Skin epidermis (tissue), 12 donors: ENCODE data around the gene GLRX2.
"Not testable (repeated sequence)": the region's sequence is repeated elsewhere in the genome, so short reads cannot be mapped to it uniquely, and the experiment has no call there.

ENCODE experiments used
- H3K27ac ChIP-seq, 21 experiments: fragments of 200-600 bp; sonication (generic) in 11 of 21; one replicate each; pipeline ENCODE4 v1.5.0; 2020; ENCODE audit warnings: mild to moderate bottlenecking in 3 of 21, inconsistent platforms in 2 of 21, moderate library complexity in 2 of 21
- H3K4me3 ChIP-seq, 7 experiments: fragments of 200-600 bp; sonication (generic) in 2 of 7; one replicate each; pipeline ENCODE4 v1.5.0; 2020; ENCODE audit warnings: inconsistent platforms in 2 of 7, mild to moderate bottlenecking in 2 of 7, moderate library complexity in 1 of 7

Gene GLRX2

GRCh38 chr1:193104907-193105820, at the start of gene GLRX2:
Gene GLRX2 (minus strand): TSS chr1:193105414. CDS start chr1:193105382, 32 bp downstream.
- Histone ChIP-seq H3K4me3 (peak within 1 kb of the TSS; percentile 56 to 92 (median 83)), H3K27ac (peak within 1 kb of the TSS; percentile 69 to 98 (median 90))

GRCh38 chr1:193144999-193145398, 39.8 kb upstream of the GLRX2 start:
- H3K4me3 ChIP-seq = no peak overlapping the region
- H3K27ac ChIP-seq = no peak overlapping the region

DNA sequence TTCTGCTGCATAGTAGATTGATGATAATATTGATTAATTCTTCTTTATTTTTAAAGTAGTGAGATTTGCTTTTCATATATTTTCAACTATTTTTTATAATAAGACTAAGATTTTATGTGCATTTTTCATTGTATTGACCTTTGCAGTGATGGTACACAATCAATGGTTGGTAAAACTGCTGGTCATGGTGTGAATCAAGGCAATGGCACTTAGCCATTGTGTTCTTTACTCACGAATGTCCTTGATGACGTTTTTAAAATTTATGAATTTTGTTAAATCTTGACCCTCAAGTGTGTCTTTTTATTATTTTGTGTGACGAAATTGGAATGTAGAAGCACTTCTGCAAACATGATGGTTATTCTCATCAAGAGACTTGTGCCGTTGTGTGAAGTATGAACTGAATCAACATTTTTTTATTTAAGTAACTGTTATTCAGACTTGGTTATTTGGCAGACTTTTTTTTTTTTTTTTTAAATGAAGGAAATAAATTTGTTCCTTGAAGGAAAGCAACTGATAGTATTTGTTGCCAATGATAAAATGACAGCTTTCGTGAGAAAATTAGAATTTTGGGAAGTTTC, 39.2 kb upstream of the GLRX2 start:
- Histone ChIP-seq H3K4me3 (no peak overlapping the region), H3K27ac (no peak overlapping the region)

DNA sequence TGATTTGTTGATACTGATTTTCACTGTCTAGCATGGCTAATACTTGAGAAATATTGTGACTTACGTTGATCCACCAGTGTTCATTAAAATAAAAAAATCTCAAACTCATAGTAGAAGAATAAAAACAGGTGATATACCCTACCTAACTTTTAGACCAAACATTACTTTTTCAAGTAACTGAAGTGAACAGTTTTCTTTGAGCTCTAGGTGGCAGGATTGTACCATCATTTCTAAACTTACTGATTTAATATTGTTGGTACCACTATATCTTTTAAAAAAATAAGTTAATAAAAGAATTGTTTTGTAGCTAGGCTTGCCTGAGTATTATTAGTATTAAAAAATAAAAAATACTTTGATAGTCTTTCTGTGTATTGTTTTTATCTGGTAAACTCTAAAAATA, 38.1 kb upstream of the GLRX2 start:
- Histone ChIP-seq H3K4me3 (no peak overlapping the region), H3K27ac (no peak overlapping the region)

DNA sequence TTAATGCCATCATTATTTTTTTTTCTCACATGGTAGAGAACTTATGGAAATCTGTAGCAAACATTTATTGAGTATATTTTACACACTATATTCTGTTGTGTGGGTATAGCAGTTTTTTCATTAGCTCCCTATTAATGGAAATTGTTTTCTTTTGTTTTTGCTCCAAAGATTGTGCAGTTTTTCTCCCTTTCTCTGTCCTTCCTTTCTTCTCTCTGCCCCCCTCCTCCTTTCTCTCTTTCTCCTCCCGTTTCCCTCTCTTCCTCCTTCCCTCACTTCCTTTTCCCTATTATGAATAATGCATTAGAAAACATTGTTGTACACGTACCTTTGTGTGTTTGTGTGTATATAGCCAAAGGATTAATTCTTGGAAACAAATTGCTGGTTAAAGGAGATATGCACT, 37.2 kb upstream of the GLRX2 start:
- H3K27ac ChIP-seq = no peak overlapping the region
- H3K4me3 ChIP-seq = no peak overlapping the region

DNA sequence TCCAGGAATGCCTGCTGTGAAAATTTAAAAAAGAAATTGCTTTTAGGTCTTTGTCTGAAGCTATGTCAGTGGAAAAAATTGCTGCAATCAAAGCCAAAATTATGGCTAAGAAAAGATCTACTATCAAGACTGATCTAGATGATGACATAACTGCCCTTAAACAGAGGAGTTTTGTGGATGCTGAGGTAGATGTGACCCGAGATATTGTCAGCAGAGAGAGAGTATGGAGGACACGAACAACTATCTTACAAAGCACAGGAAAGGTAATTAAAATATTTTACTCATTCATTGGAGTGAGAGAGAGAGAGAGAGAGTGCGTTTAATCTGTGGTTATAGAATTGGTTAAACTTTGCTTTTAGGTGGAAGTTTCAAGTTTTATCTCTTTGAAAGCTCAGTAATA, 36.6 kb upstream of the GLRX2 start:
- no peak overlapping the region for H3K27ac ChIP-seq

GRCh38 chr1:193140254-193140653, 35.0 kb upstream of the GLRX2 start:
- H3K27ac ChIP-seq = no peak overlapping the region
- H3K4me3 ChIP-seq = no peak overlapping the region

More for the DNA sequence above, 36.6 kb upstream of the GLRX2 start:
- no peak overlapping the region for H3K4me3 ChIP-seq

GRCh38 chr1:193131266-193131860, 26.1 kb upstream of the GLRX2 start:
- Histone ChIP-seq H3K4me3 (no peak overlapping the region), H3K27ac (no peak overlapping the region)

GRCh38 chr1:193125369-193125768, 20.2 kb upstream of the GLRX2 start:
- H3K27ac ChIP-seq = no peak overlapping the region
- no peak overlapping the region for H3K4me3 ChIP-seq

- H3K4me3 ChIP-seq = peak overlapping the region in 2 of 7 experiments; percentile 72 to 76
- H3K27ac ChIP-seq = no peak overlapping the region
Measured at GRCh38 chr1:193123751-193124150, 18.5 kb upstream of the GLRX2 start.

- Histone ChIP-seq H3K27ac (peak within 1 kb of the TSS; percentile 76 to 98 (median 95)), H3K4me3 (peak within 1 kb of the TSS; percentile 49 to 88 (median 73))
Measured at GRCh38 chr1:193121616-193122593, 16.7 kb upstream of the GLRX2 start, which contains the start of gene CDC73. Gene CDC73 (plus strand): TSS chr1:193122031. CDS start chr1:193122201, 170 bp downstream.

GRCh38 chr1:193120604-193121166, 15.5 kb upstream of the GLRX2 start:
- Histone ChIP-seq H3K4me3 (peak overlapping the region in 4 of 7 experiments; percentile 72 to 76 (median 74)), H3K27ac (peak overlapping the region in 2 of 21 experiments; percentile 95)

- no peak overlapping the region for H3K27ac ChIP-seq
- no peak overlapping the region for H3K4me3 ChIP-seq
Measured at GRCh38 chr1:193118803-193119730, 13.9 kb upstream of the GLRX2 start.

DNA sequence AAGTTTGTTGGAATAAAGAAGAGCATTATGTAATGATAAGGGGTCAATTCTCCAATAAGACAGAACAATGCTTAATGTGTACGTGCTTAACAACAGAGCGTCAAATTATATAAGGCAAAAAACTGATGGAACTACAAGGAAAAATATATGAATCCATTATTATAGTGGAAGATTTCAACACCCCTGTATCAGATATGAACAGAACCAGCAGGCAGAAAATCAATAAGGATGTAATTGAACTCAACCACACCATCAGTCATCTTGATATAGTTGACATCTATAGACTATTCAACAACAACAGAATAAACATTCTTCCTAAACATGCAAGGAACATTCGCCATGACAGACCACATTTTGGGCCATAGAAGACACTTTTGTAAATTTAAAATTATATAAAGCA, 13.0 kb upstream of the GLRX2 start:
- no peak overlapping the region for H3K4me3 ChIP-seq
- H3K27ac ChIP-seq = no peak overlapping the region

- H3K4me3 ChIP-seq, H3K27ac ChIP-seq: not testable (repeated sequence)
Measured at GRCh38 chr1:193117167-193117566, 12.0 kb upstream of the GLRX2 start.

- Histone ChIP-seq H3K4me3 (no peak overlapping the region), H3K27ac (no peak overlapping the region)
Measured at GRCh38 chr1:193115629-193116227, 10.5 kb upstream of the GLRX2 start.

GRCh38 chr1:193114485-193115095, 9.4 kb upstream of the GLRX2 start:
- H3K4me3 ChIP-seq = no peak overlapping the region
- H3K27ac ChIP-seq = no peak overlapping the region
